Small intestine (tissue), 7 donors: ENCODE data around the gene UMAD1. TPM values are rescaled to one million over a fixed set of nuclear protein-coding genes. Genes with fewer than 3 reads are reported as not detected.

ENCODE experiments used
- DNase-seq, 2 donors: peaks; one replicate each; pipeline versions ENCODE4 v3.0.0 to v3.0.0-alpha.2; 2013
- FAIRE-seq: peaks from 2 replicates; lab custom pipeline; 2012; peaks lifted over from hg19 to GRCh38; lab: Jason Lieb, UNC
- H3K27ac ChIP-seq, 3 donors: one replicate each; pipeline ENCODE4 v1.5.1; 2013; ENCODE audit warnings: low read length in 2 of 3, mild to moderate bottlenecking in 2 of 3, control low read depth in 1 of 3, inconsistent platforms in 1 of 3, low read depth in 1 of 3, moderate library complexity in 1 of 3
- H3K27me3 ChIP-seq, 3 donors: one replicate each; pipeline ENCODE4 v1.6.1; 2013; ENCODE audit warnings: low read length in 3 of 3, inconsistent platforms in 1 of 3; ENCODE audit not compliant: control insufficient read depth in 3 of 3, insufficient read depth in 3 of 3
- H3K36me3 ChIP-seq, 3 donors: one replicate each; pipeline ENCODE4 v1.6.1; 2013; ENCODE audit warnings: low read length in 3 of 3, inconsistent platforms in 1 of 3, low read depth in 1 of 3, mild to moderate bottlenecking in 1 of 3, moderate library complexity in 1 of 3; ENCODE audit not compliant: control insufficient read depth in 3 of 3, insufficient read depth in 2 of 3
- H3K4me1 ChIP-seq, 3 donors: one replicate each; pipeline ENCODE4 v1.6.1; 2013; ENCODE audit warnings: low read length in 2 of 3, inconsistent platforms in 1 of 3, low read depth in 1 of 3, mild to moderate bottlenecking in 1 of 3, moderate library complexity in 1 of 3; ENCODE audit not compliant: control insufficient read depth in 3 of 3, insufficient read depth in 2 of 3
- H3K4me3 ChIP-seq, 3 donors: one replicate each; pipeline ENCODE4 v1.5.1; 2013; ENCODE audit warnings: low read length in 3 of 3, control low read depth in 1 of 3, inconsistent platforms in 1 of 3, low read depth in 1 of 3, mild to moderate bottlenecking in 1 of 3, moderate library complexity in 1 of 3
- H3K9me3 ChIP-seq, 2 donors: one replicate each; pipeline ENCODE4 v1.6.1; 2013; ENCODE audit warnings: low read depth in 1 of 2, low read length in 1 of 2; ENCODE audit not compliant: control insufficient read depth in 2 of 2, insufficient read depth in 1 of 2
- WGBS, 3 donors: extraction: QIAGEN DNeasy Blood & Tissue Kit; methylation state at CpG; one replicate each; pipeline ENCODE4 v1.1.7; 2013; 5-methylcytosine and 5-hydroxymethylcytosine counted together
- polyA plus RNA-seq, 4 donors: library from polyadenylated mRNA; stranded (reverse) in 3 of 4; unstranded in 1 of 4; fragments of 200-250 nt in 3 of 4; fragments of 120-200 nt in 1 of 4; gene quantifications; one replicate each; pipeline versions ENCODE4 v1.2.1 to v1.2.3, GENCODE V29; 2013
- donor health status: healthy with polysubstance abuse.
- donor health status: control.
- donor health status: control.
- donor health status: Bipolar disorder and iron deficiency.
- donor health status: healthy.

The UMAD1 gene
- polyA plus RNA-seq, 4 donors: 9.2 to 21.2 (median 20.0) TPM

- Histone ChIP-seq H3K4me1 (peaks cover 0 to 4% (median 3%) of the 10 kb centered on the region in 3 donors), H3K4me3 (no peak overlapping the region), H3K36me3 (no peaks in the 10 kb centered on the region), H3K9me3 (no peaks in the 10 kb centered on the region), H3K27me3 (no peaks in the 10 kb centered on the region), H3K27ac (no peak overlapping the region)
- DNase-seq: no peak
- FAIRE-seq: no peak
- WGBS, 3 donors: 93 to 97% (median 96%) methylated on average over 8 of the region's 8 CpGs
Measured at GRCh38 chr7:7769710-7770627, 129.4 kb downstream of the UMAD1 start.

GRCh38 chr7:7771452-7771851 lies 130.9 kb downstream of the UMAD1 start:
- H3K4me3 ChIP-seq: no peak overlapping the region
- no peak for DNase-seq
- H3K4me1 ChIP-seq: peaks cover 0 to 2% (median 0%) of the 10 kb centered on the region in 3 donors
- no peaks in the 10 kb centered on the region for H3K36me3 ChIP-seq
- H3K9me3 ChIP-seq: no peaks in the 10 kb centered on the region
- no peaks in the 10 kb centered on the region for H3K27me3 ChIP-seq
- H3K27ac ChIP-seq: no peak overlapping the region
- no peak for FAIRE-seq

GRCh38 chr7:7772397-7772821 lies 131.9 kb downstream of the UMAD1 start:
- Histone ChIP-seq H3K36me3 (no peaks in the 10 kb centered on the region), H3K9me3 (no peaks in the 10 kb centered on the region), H3K27me3 (no peaks in the 10 kb centered on the region), H3K4me3 (no peak overlapping the region), H3K4me1 (peaks cover 0 to 2% (median 0%) of the 10 kb centered on the region in 3 donors), H3K27ac (no peak overlapping the region)
- FAIRE-seq (no peak), DNase-seq (no peak)
- 66 to 78% (median 67%) methylated on average over 6 of the region's 6 CpGs for WGBS, 3 donors

- WGBS, 3 donors: 92 to 100% (median 93%) methylated on average over 3 of the region's 3 CpGs
- no peak overlapping the region for H3K27ac ChIP-seq
- no peaks in the 10 kb centered on the region for H3K36me3 ChIP-seq
- FAIRE-seq (no peak), DNase-seq (no peak)
- H3K4me1 ChIP-seq: peaks cover 0 to 2% (median 0%) of the 10 kb centered on the region in 3 donors
- H3K9me3 ChIP-seq: no peaks in the 10 kb centered on the region
- H3K27me3 ChIP-seq: no peaks in the 10 kb centered on the region
- no peak overlapping the region for H3K4me3 ChIP-seq
Measured at GRCh38 chr7:7773334-7774309, 133.1 kb downstream of the UMAD1 start.

- FAIRE-seq (no peak), DNase-seq (no peak)
- no peak overlapping the region for H3K4me3 ChIP-seq
- WGBS, 3 donors: 86 to 94% (median 90%) methylated on average over 1 of the region's 1 CpG
- no peaks in the 10 kb centered on the region for H3K9me3 ChIP-seq
- H3K27me3 ChIP-seq: no peaks in the 10 kb centered on the region
- H3K36me3 ChIP-seq: no peaks in the 10 kb centered on the region
- peaks cover 0 to 1% (median 0%) of the 10 kb centered on the region in 3 donors for H3K4me1 ChIP-seq
- H3K27ac ChIP-seq: no peak overlapping the region
Measured at GRCh38 chr7:7779888-7780287, 139.3 kb downstream of the UMAD1 start.

GRCh38 chr7:7783001-7783400 lies 142.4 kb downstream of the UMAD1 start:
- H3K27ac ChIP-seq: no peak overlapping the region
- H3K4me1 ChIP-seq: peaks cover 0 to 8% (median 4%) of the 10 kb centered on the region in 3 donors
- no peaks in the 10 kb centered on the region for H3K9me3 ChIP-seq
- DNase-seq: no peak
- no peaks in the 10 kb centered on the region for H3K36me3 ChIP-seq
- no peak overlapping the region for H3K4me3 ChIP-seq
- no peaks in the 10 kb centered on the region for H3K27me3 ChIP-seq
- FAIRE-seq: no peak
- WGBS, 3 donors: 88 to 89% (median 88%) methylated on average over 1 of the region's 1 CpG

- FAIRE-seq: no peak
- WGBS, 3 donors: 11 to 69% (median 46%) methylated on average over 6 of the region's 6 CpGs
Measured at GRCh38 chr7:7785344-7785973, 144.9 kb downstream of the UMAD1 start.

GRCh38 chr7:7786595-7786994 lies 146.0 kb downstream of the UMAD1 start:
- 92 to 96% (median 94%) methylated on average over 3 of the region's 3 CpGs for WGBS, 3 donors
- FAIRE-seq (no peak), DNase-seq (no peak)
- H3K27ac ChIP-seq: no peak overlapping the region
- no peaks in the 10 kb centered on the region for H3K9me3 ChIP-seq
- H3K27me3 ChIP-seq: no peaks in the 10 kb centered on the region
- H3K4me1 ChIP-seq: peaks cover 0 to 8% (median 4%) of the 10 kb centered on the region in 3 donors
- no peaks in the 10 kb centered on the region for H3K36me3 ChIP-seq
- H3K4me3 ChIP-seq: no peak overlapping the region

More at GRCh38 chr7:7785344-7785973, 144.9 kb downstream of the UMAD1 start:
- H3K27ac ChIP-seq: peak overlapping the region in 2 of 3 donors; percentile 59 to 73
- no peaks in the 10 kb centered on the region for H3K9me3 ChIP-seq
- no peak overlapping the region for H3K4me3 ChIP-seq
- peaks cover 0 to 8% (median 4%) of the 10 kb centered on the region in 3 donors for H3K4me1 ChIP-seq
- H3K27me3 ChIP-seq: no peaks in the 10 kb centered on the region
- no peaks in the 10 kb centered on the region for H3K36me3 ChIP-seq
- peak; percentile 86 to 93 for DNase-seq
